ENCODE results near the gene COL4A3. TPM values are rescaled to one million over a fixed set of nuclear protein-coding genes. Genes with fewer than 3 reads are reported as not detected.
A peak's percentile ranks its signal among the peaks of the same experiment; 100 is the strongest.

COL4A3 gene
- total RNA-seq, result under 1 TPM; 0.56 to 0.61 TPM
- long read RNA-seq, partial matches to known transcripts, result 0 of 2 reads
- long read RNA-seq, other reads (novel, unspliced or antisense), result 2 of 2 reads

- ATAC-seq, result peak; percentile 91
- intact Hi-C loops (cut with DNase I, micrococcal nuclease), result no loop called here
- peak; percentile 51 to 64 for DNase-seq
Observed at GRCh38 chr2:227163998-227164762, at the start of gene COL4A3, which contains the start of gene COL4A4. TSS of gene COL4A3 (plus strand) at chr2:227164624. CDS start at chr2:227164727, 103 bp downstream. TSS of gene COL4A4 (minus strand) at chr2:227164205. CDS start at chr2:227147483, 16,722 bp downstream.

- ATAC-seq (no peak), DNase-seq (no peak)
- intact Hi-C loops (cut with DNase I, micrococcal nuclease), result no loop called here
Observed at GRCh38 chr2:227115761-227116160, 48.7 kb upstream of the COL4A3 start.

DNA sequence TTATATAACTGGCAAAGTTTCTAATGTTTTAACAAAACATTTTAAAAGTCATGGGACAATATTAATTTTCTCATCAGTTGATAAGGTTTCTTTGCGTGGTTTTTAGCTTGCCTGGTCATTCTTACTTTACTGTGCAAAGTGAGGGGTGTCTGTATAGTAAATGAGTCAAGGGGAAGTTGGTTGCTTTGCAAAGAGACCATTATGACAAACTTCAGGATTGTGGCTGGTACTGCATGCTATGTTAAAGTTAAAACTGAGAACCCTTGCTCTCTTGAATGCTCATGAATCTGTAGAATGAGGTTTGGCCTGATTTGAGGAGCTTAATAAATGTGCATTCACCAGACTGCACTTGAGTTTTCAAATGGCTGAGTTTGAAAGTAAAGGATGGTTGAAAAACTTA, 47.4 kb upstream of the COL4A3 start:
- no peak for ATAC-seq
- intact Hi-C loops (cut with DNase I, micrococcal nuclease), result no loop called here
- DNase-seq, result no peak

DNA sequence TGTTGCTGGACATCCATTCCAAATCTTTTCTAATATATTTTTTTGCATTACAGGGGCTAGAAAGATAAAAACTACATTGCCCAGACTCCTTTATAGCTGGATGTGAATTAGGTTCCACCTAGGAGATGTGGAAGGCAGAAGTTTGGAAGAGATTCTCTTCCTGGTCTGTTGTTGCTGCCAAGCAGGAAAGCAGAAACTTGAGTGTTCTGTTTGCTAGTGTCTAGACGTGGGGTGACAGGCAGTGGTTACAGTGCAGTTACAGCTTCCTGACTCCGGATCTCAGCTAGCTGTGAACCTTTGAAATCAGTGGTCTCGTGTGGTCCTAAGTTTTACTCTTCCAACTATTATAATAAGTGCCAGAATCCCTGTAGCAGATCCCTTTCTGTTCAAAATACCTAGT, 46.6 kb upstream of the COL4A3 start:
- DNase-seq (no peak), ATAC-seq (no peak)
- intact Hi-C loops (cut with DNase I, micrococcal nuclease), result no loop called here

- no peak for ATAC-seq
- DNase-seq, result no peak
Observed at GRCh38 chr2:227118353-227118752, 46.1 kb upstream of the COL4A3 start.

GRCh38 chr2:227123697-227124096, 40.7 kb upstream of the COL4A3 start:
- ATAC-seq, result no peak
- intact Hi-C loops (cut with DNase I, micrococcal nuclease), result no loop called here
- DNase-seq, result no peak

More at GRCh38 chr2:227118353-227118752, 46.1 kb upstream of the COL4A3 start:
- intact Hi-C loops (cut with DNase I, micrococcal nuclease), result no loop called here

- ATAC-seq (no peak), DNase-seq (no peak)
- intact Hi-C loops (cut with DNase I, micrococcal nuclease), result no loop called here
Observed at GRCh38 chr2:227124811-227125210, 39.6 kb upstream of the COL4A3 start.

GRCh38 chr2:227125506-227125905, 38.9 kb upstream of the COL4A3 start:
- DNase-seq (no peak), ATAC-seq (no peak)
- intact Hi-C loops (cut with DNase I, micrococcal nuclease), result no loop called here

GRCh38 chr2:227127201-227127600, 37.2 kb upstream of the COL4A3 start:
- intact Hi-C loops (cut with DNase I, micrococcal nuclease), result no loop called here
- DNase-seq (no peak), ATAC-seq (no peak)

DNA sequence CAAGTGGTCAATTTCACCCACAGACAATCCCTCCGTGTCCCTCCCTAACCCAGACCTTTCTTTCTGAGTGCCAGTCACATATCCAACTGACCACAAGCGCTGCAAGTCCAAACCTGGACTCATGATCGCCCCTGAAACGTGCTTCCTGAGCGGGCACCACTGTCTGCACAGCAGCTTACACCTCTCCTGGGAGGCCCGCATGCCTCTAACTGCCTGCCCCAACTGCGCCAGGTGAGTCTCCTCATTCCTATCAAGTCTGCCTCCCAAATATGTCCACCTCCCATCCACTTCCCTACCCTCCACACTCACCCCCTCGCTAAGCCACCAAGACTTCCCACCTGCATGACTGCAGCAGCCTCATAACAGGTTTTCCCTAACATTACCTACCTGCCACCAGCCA, 33.8 kb upstream of the COL4A3 start:
- DNase-seq (no peak), ATAC-seq (no peak)
- intact Hi-C loops (cut with DNase I, micrococcal nuclease), result loop anchor here (5.0 kb wide), 1 partner anchor 107 kb away; no protein-coding TSS in a partner anchor

DNA sequence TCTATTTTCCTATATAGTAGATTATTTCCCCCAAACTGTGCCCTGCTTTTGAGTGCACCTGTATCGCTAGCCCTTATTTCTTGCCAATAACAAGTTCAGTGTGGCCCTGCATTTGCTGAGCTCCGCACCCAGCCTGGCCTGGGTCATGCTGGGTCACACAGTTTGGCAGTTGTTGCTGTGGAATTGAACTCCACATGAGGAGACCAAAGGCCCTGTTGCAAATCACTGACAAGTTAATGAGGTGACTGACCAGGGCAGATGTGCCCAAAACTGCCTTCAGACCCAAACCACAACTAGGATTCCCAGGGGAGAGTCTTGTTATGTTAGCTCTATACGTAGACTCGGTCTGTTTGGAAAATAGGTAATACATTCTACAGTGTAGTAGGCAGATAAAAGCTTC, 31.4 kb upstream of the COL4A3 start:
- DNase-seq, result no peak
- ATAC-seq, result no peak
- intact Hi-C loops (cut with DNase I, micrococcal nuclease), result loop anchor here (5.0 kb wide), 1 partner anchor 104 kb away; no protein-coding TSS in a partner anchor

DNA sequence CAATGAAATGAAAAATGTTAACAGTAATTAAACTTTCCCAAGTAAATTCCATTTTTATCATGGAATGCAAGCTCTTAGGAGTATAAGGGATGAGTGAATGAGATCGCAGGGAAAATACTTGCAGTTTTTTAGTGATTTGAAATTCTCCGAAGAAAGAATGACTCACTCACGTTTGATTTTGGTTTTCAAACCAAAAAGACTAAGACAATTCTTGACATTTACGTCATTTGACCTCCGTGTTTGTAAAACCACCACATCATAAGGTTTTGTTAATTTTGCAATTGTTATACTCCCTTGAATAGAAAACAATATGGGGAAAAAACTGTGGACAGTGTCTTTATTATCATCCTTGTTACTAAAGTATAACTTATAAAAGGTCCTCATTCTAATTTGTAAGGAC, 29.8 kb upstream of the COL4A3 start:
- no peak for ATAC-seq
- DNase-seq, result no peak
- intact Hi-C loops (cut with DNase I, micrococcal nuclease), result loop anchor here (5.0 kb wide), 1 partner anchor 103 kb away; no protein-coding TSS in a partner anchor

DNA sequence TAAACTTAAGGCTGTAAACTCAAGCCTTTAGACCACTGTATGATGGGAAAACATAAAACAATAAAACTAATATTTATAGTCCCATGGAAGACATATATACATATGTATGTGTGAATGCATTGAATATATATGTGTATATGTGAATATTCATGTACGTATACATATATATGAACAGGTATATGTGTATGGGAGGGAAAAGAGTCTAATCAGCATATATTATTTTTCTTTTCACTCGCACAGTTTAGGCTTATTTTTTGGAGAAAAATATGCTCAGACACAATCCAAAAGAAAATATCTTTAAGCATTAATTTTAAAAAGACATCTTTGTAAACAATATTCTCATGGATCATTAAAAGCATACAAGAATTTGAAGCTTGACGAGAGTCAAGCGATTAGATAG, 23.1 kb upstream of the COL4A3 start:
- DNase-seq, result no peak
- intact Hi-C loops (cut with DNase I, micrococcal nuclease), result no loop called here
- no peak for ATAC-seq

DNA sequence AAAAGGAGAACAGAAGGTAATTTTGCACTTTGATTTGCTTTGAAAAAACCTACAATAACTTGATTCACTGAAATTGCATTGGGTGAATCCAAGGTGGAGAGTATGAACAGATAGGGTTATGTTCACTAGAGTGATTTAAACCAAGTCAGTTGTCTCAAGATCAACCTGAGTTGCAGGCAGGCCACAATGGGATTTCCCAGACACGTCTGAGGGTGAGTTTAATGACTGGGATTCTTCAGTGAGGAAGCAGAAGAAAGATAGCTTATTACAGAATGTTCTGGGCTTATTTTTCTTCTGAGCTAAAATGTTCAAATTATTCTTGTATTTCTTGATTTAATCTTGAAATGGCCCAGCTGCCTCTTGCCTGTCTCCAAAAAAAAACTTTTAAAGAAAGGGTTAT, 20.5 kb upstream of the COL4A3 start:
- intact Hi-C loops (cut with DNase I, micrococcal nuclease), result no loop called here
- DNase-seq (no peak), ATAC-seq (no peak)

- DNase-seq, result no peak
- intact Hi-C loops (cut with DNase I, micrococcal nuclease), result no loop called here
- ATAC-seq, result no peak
Observed at GRCh38 chr2:227146456-227146855, 18.0 kb upstream of the COL4A3 start.

- intact Hi-C loops (cut with DNase I, micrococcal nuclease), result no loop called here
- ATAC-seq (no peak), DNase-seq (no peak)
Observed at GRCh38 chr2:227147023-227147422, 17.4 kb upstream of the COL4A3 start.

- ATAC-seq, result no peak
- DNase-seq, result no peak
- intact Hi-C loops (cut with DNase I, micrococcal nuclease), result no loop called here
Observed at GRCh38 chr2:227148106-227148505, 16.3 kb upstream of the COL4A3 start.

DNA sequence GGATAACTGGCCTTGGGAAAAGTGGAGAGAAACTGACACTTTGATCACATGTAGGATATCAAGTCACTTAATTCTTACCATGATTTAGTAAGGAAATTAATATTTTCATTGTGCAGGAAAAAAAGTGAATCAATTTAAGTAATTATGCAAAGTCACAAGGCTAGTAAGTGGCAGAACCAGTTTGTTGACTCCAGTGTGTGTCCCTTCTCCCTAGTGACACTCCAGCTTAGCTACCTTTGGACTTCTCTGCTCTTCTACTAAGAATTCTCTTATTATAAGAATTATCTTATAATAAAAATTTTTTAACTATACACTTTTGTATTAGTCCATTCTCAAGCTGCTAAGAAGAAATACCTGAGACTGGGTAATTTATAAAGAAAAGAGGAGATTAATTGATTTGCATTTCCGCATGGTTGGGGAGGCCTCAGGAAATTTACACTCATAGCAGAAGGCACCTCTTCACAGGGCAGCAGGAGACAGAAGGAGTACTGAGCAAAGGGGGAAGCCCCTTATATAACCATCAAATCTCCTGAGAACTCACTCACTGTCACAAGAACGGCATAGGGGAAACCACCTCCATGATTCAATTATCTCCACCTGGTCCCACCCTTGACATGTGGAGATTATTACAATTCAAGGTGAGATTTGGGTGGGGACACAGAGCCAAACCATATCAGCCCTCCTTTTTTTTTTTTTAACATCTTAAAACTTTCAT, 14.0 kb upstream of the COL4A3 start:
- ATAC-seq (peak; percentile 38), DNase-seq (no peak)
- intact Hi-C loops (cut with DNase I, micrococcal nuclease), result no loop called here

DNA sequence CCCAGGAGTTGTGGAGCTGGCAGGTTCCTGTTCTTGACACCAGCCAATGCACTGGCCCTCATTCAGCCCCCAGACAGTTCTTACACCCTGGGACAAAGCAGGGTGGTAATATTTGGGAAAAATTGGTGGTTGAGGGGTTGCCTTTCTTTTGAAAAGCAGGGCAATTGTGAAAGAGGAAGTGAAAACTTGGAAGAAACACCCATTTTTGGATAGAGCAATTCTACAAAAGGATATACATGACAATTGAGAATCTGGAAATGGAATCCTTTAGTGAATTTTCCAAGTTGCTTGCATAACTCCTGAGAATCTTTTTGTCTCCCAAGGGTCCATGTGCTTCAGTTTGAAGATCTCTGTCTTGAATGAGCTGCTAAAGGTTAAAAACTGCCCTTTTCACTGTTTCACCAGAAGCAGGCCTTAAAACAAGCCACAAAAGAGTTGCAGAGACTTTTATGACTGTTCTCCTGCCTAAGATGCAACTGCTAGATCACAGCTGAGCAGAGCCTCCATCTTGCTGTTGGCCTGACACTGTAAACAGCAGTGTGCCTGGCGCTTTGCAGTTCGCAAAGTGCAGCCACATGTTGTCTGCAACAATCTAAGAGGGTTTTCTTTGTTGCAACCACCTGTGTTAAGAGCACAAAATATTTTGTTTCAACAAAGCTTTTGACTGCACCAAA, 12.2 kb upstream of the COL4A3 start:
- no peak for ATAC-seq
- intact Hi-C loops (cut with DNase I, micrococcal nuclease), result no loop called here
- no peak for DNase-seq

Data from left colon (tissue), 2 donors.